HepG2 (cell line): Measurements from ENCODE around the gene LCLAT1. TPM values are rescaled to one million over a fixed set of nuclear protein-coding genes. Genes with fewer than 3 reads are reported as not detected.

Experiments
- ATAC-seq: fragments of 200-7000 bp; cut with Tn5 transposase; 3 replicates; pipeline ENCODE4 v1.9.1; 2020; ENCODE audit warnings: mild to moderate bottlenecking, moderate library complexity
- BruUV-seq: library from RNA; stranded (reverse); fragments of 400-500 nt; replicated peaks from 2 replicates; lab custom pipeline; 2021; lab: Mats Ljungman, UMichigan
- CTCF ChIA-PET: fragments of 300-600 bp; formaldehyde crosslinking; extraction: SDS; loops from one replicate; lab custom pipeline; 2021; ENCODE audit warnings: low total read pairs, inconsistent platforms, low intra/inter-chr PET ratio; lab: Yijun Ruan, JAX
- POLR2A ChIA-PET: fragments of 350-600 bp; sonication (Branson Sonifier 250); formaldehyde crosslinking; loops from one replicate; lab custom pipeline; 2020; ENCODE audit warnings: antibody characterized with exemption, inconsistent platforms; lab: Yijun Ruan, JAX
- DNase-seq: peaks from one replicate; pipeline ENCODE4 v3.0.0-alpha.2; 2015; ENCODE audit warnings: low spot score
- FAIRE-seq: peaks from 3 replicates; lab custom pipeline; 2011; peaks lifted over from hg19 to GRCh38; lab: Jason Lieb, UNC
- H2AFZ ChIP-seq: one replicate; pipeline ENCODE4 v1.6.1; 2011; ENCODE audit warnings: low read length, inconsistent platforms
- H3K27ac ChIP-seq: fragments of 300-600 bp; 3 replicates; pipeline ENCODE4 v1.8.0; 2011; ENCODE audit warnings: mixed run types, mild to moderate bottlenecking, mixed read lengths, low read length, inconsistent platforms; ENCODE audit not compliant: insufficient read depth; ENCODE audit errors: extremely low read length
- H3K27me3 ChIP-seq, 2 experiments: fragments of 200-600 bp in 1 of 2; 2 replicates in 1 of 2; 3 replicates in 1 of 2; pipeline versions ENCODE4 v1.6.0 to v1.8.0; 2011; ENCODE audit warnings: low read length in 2 of 2, mild to moderate bottlenecking in 2 of 2, moderate library complexity in 2 of 2, inconsistent platforms in 1 of 2; ENCODE audit not compliant: insufficient read depth in 2 of 2, control insufficient read depth in 1 of 2
- H3K36me3 ChIP-seq, 2 experiments: fragments of 200-600 bp in 1 of 2; replicated peaks in 1 of 2; 2 replicates in 1 of 2; 3 replicates in 1 of 2; pipeline versions ENCODE4 v1.5.1 to v1.8.0; 2011; ENCODE audit warnings: low read length in 2 of 2, inconsistent platforms in 1 of 2; ENCODE audit not compliant: insufficient read depth in 2 of 2, control insufficient read depth in 1 of 2
- H3K4me1 ChIP-seq: 2 replicates; pipeline ENCODE4 v1.5.1; 2012; ENCODE audit warnings: low read length, inconsistent platforms; ENCODE audit not compliant: insufficient read depth
- H3K4me2 ChIP-seq: 2 replicates; pipeline ENCODE4 v1.6.0; 2011; ENCODE audit warnings: low read depth, low read length, inconsistent platforms
- H3K4me3 ChIP-seq, 3 experiments: fragments of 200-600 bp in 1 of 3; sonication (generic), shearing (Covaris generic) in 1 of 3; replicated peaks in 1 of 3; 2 replicates each; pipeline ENCODE4 v1.5.1; 2011 to 2016; ENCODE audit warnings: low read length in 3 of 3, inconsistent platforms in 2 of 3, low read depth in 2 of 3, mild to moderate bottlenecking in 2 of 3, control low read depth in 1 of 3, mixed read lengths in 1 of 3; ENCODE audit not compliant: insufficient read depth in 1 of 3
- H3K79me2 ChIP-seq: one replicate; pipeline ENCODE4 v1.6.1; 2011; ENCODE audit warnings: low read length, inconsistent platforms; ENCODE audit not compliant: insufficient read depth
- H3K9ac ChIP-seq: 2 replicates; pipeline ENCODE4 v1.6.0; 2011; ENCODE audit warnings: mild to moderate bottlenecking, low read depth, low read length, inconsistent platforms; ENCODE audit not compliant: insufficient read depth
- H3K9me3 ChIP-seq: 2 replicates; pipeline ENCODE4 v1.5.1; 2012; ENCODE audit warnings: mild to moderate bottlenecking, low read length
- H4K20me1 ChIP-seq: 2 replicates; pipeline ENCODE4 v1.6.0; 2011; ENCODE audit warnings: inconsistent platforms, mild to moderate bottlenecking, low read length, moderate library complexity; ENCODE audit not compliant: insufficient read depth
- CEBPB ChIP-seq: IDR thresholded peaks from 2 replicates; pipeline ENCODE4 v1.6.1; 2011; ENCODE audit warnings: low read depth, low read length, improper control_type of control experiment, borderline replicate concordance
- FOXO1 ChIP-seq: sonication (generic); formaldehyde crosslinking; IDR thresholded peaks from 2 replicates; pipeline ENCODE4 v1.4.0; 2020; ENCODE audit warnings: missing genetic modification reagents
- FOXP1 ChIP-seq, 2 experiments: fragments of 450-650 bp in 1 of 2; IDR thresholded peaks; 2 replicates each; pipeline ENCODE4 v1.6.1; 2017 to 2018; ENCODE audit warnings: antibody characterized with exemption in 1 of 2
- MAX ChIP-seq: IDR thresholded peaks from 2 replicates; pipeline ENCODE4 v1.6.1; 2012; ENCODE audit warnings: inconsistent platforms
- SIN3A ChIP-seq: IDR thresholded peaks from 2 replicates; pipeline ENCODE4 v1.6.1; 2011; ENCODE audit warnings: low read depth, mild to moderate bottlenecking, control low read depth, low read length, borderline replicate concordance
- SP140L ChIP-seq: sonication (generic); formaldehyde crosslinking; IDR thresholded peaks from 2 replicates; pipeline ENCODE4 v1.4.0; 2020; ENCODE audit warnings: missing genetic modification reagents, borderline replicate concordance
- TCF7L2 ChIP-seq: IDR thresholded peaks from 2 replicates; pipeline ENCODE4 v1.6.1; 2011; ENCODE audit warnings: mild to moderate bottlenecking, low read depth, low read length, moderate library complexity
- TEAD3 ChIP-seq: optimal IDR thresholded peaks from 2 replicates; pipeline ENCODE3; 2016; ENCODE audit warnings: borderline replicate concordance
- ZNF264 ChIP-seq: sonication (generic); formaldehyde crosslinking; IDR thresholded peaks from 2 replicates; pipeline ENCODE4 v1.4.0; 2020; ENCODE audit warnings: missing genetic modification reagents
- ZNF644 ChIP-seq: IDR thresholded peaks from 2 replicates; pipeline ENCODE4 v1.6.1; 2016; ENCODE audit warnings: low read depth
- ZNF790 ChIP-seq: sonication (generic); formaldehyde crosslinking; IDR thresholded peaks from 2 replicates; pipeline ENCODE4 v1.8.0; 2022; ENCODE audit warnings: missing genetic modification reagents, mild to moderate bottlenecking, borderline replicate concordance
- WGBS: methylation state at CpG from one replicate; pipeline ENCODE4 v1.1.6; 2017; ENCODE audit warnings: low lambda C conversion rate; 5-methylcytosine and 5-hydroxymethylcytosine counted together
- in situ Hi-C: cut with HindIII; loops from 2 replicates; pipeline ENCODE4 v1.10.0; 2017; ENCODE audit warnings: low pct_unique_long_range_greater_than_20kb; ENCODE audit not compliant: extremely low pct_ligation_motif_present
- intact Hi-C: fragments of 100-400 bp; cut with micrococcal nuclease; formaldehyde crosslinking; loops from one replicate; pipeline ENCODE4 v1.10.0; 2022; ENCODE audit not compliant: unreplicated experiment
- polyA plus RNA-seq, 8 experiments: library from polyadenylated mRNA; depleted of rRNA in 3 of 8; stranded (reverse) in 7 of 8; unstranded in 1 of 8; fragments of >200 nt; fragmentation: Illumina TruSeq in 4 of 8; extraction: Trizol in 4 of 8; gene quantifications; 2 replicates each; pipeline versions ENCODE4 v1.2.1 to v1.2.3, GENCODE V29; 2011 to 2016; ENCODE audit warnings: low read depth in 4 of 8, missing spikeins in 1 of 8, mixed read lengths in 1 of 8; ENCODE audit not compliant: insufficient read depth in 1 of 8
- total RNA-seq, 5 experiments: library from RNA; depleted of rRNA; stranded (reverse); fragments of >200 nt; fragmentation: Illumina TruSeq; extraction: Trizol; gene quantifications; 2 replicates each; pipeline ENCODE4 v1.2.3, GENCODE V29; 2016; ENCODE audit warnings: low read depth in 1 of 5
- TF ChIP-seq, protein P1 (sequence below): IDR thresholded peaks from 2 replicates; pipeline ENCODE4 v1.4.0; 2020; ENCODE audit warnings: mild to moderate bottlenecking, missing genetic modification reagents
- TF ChIP-seq, protein P2 (sequence below): IDR thresholded peaks from 2 replicates; pipeline ENCODE4 v1.6.1; 2016; ENCODE audit warnings: low read depth, missing genetic modification reagents, missing compliant biosample characterization

The LCLAT1 gene
- total and polyA plus RNA-seq, 2 of the 13 experiments (the other 11 are each of a cell fraction or from before 2014, with no cell fraction given), result 18.0 to 28.0 TPM

- 0 out of 2 replicates have a peak, but pooled peaks have one; percentile 24 for TF ChIP-seq ZNF644
- TF ChIP-seq FOXO1, result peak; percentile 37; the same call in 1 of the 2 replicates
- TF ChIP-seq TCF7L2, result no peak
- TF ChIP-seq ZNF790 (CRISPR knock-in tag), result no peak
- TF ChIP-seq, protein P1, sequence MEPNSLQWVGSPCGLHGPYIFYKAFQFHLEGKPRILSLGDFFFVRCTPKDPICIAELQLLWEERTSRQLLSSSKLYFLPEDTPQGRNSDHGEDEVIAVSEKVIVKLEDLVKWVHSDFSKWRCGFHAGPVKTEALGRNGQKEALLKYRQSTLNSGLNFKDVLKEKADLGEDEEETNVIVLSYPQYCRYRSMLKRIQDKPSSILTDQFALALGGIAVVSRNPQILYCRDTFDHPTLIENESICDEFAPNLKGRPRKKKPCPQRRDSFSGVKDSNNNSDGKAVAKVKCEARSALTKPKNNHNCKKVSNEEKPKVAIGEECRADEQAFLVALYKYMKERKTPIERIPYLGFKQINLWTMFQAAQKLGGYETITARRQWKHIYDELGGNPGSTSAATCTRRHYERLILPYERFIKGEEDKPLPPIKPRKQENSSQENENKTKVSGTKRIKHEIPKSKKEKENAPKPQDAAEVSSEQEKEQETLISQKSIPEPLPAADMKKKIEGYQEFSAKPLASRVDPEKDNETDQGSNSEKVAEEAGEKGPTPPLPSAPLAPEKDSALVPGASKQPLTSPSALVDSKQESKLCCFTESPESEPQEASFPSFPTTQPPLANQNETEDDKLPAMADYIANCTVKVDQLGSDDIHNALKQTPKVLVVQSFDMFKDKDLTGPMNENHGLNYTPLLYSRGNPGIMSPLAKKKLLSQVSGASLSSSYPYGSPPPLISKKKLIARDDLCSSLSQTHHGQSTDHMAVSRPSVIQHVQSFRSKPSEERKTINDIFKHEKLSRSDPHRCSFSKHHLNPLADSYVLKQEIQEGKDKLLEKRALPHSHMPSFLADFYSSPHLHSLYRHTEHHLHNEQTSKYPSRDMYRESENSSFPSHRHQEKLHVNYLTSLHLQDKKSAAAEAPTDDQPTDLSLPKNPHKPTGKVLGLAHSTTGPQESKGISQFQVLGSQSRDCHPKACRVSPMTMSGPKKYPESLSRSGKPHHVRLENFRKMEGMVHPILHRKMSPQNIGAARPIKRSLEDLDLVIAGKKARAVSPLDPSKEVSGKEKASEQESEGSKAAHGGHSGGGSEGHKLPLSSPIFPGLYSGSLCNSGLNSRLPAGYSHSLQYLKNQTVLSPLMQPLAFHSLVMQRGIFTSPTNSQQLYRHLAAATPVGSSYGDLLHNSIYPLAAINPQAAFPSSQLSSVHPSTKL, result 0 out of 2 replicates have a peak, but pooled peaks have one; percentile 10
- TF ChIP-seq TEAD3 (CRISPR knock-in tag), result peak; percentile 20
- peak; percentile 82 for TF ChIP-seq CEBPB
- TF ChIP-seq SIN3A, result no peak
- no peak for TF ChIP-seq FOXP1 (IDR thresholded peaks at IDR 0.05)
- TF ChIP-seq FOXP1 (CRISPR knock-in tag; IDR thresholded peaks at IDR 0.05), result peak; percentile 51; the same call in 1 of the 2 replicates
- TF ChIP-seq MAX, result 0 out of 2 replicates have a peak, but pooled peaks have one; percentile 25
Measured at GRCh38 chr2:30417253-30417652, 29.8 kb upstream of the LCLAT1 start (continued).

- BruUV-seq, result no TSS peak
- no peak for TF ChIP-seq ZNF264
- no peak for TF ChIP-seq SP140L
- TF ChIP-seq, protein P2, sequence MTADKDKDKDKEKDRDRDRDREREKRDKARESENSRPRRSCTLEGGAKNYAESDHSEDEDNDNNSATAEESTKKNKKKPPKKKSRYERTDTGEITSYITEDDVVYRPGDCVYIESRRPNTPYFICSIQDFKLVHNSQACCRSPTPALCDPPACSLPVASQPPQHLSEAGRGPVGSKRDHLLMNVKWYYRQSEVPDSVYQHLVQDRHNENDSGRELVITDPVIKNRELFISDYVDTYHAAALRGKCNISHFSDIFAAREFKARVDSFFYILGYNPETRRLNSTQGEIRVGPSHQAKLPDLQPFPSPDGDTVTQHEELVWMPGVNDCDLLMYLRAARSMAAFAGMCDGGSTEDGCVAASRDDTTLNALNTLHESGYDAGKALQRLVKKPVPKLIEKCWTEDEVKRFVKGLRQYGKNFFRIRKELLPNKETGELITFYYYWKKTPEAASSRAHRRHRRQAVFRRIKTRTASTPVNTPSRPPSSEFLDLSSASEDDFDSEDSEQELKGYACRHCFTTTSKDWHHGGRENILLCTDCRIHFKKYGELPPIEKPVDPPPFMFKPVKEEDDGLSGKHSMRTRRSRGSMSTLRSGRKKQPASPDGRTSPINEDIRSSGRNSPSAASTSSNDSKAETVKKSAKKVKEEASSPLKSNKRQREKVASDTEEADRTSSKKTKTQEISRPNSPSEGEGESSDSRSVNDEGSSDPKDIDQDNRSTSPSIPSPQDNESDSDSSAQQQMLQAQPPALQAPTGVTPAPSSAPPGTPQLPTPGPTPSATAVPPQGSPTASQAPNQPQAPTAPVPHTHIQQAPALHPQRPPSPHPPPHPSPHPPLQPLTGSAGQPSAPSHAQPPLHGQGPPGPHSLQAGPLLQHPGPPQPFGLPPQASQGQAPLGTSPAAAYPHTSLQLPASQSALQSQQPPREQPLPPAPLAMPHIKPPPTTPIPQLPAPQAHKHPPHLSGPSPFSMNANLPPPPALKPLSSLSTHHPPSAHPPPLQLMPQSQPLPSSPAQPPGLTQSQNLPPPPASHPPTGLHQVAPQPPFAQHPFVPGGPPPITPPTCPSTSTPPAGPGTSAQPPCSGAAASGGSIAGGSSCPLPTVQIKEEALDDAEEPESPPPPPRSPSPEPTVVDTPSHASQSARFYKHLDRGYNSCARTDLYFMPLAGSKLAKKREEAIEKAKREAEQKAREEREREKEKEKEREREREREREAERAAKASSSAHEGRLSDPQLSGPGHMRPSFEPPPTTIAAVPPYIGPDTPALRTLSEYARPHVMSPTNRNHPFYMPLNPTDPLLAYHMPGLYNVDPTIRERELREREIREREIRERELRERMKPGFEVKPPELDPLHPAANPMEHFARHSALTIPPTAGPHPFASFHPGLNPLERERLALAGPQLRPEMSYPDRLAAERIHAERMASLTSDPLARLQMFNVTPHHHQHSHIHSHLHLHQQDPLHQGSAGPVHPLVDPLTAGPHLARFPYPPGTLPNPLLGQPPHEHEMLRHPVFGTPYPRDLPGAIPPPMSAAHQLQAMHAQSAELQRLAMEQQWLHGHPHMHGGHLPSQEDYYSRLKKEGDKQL, result no peak
- no peak for TF ChIP-seq TEAD3 (CRISPR knock-in tag)
Measured at GRCh38 chr2:30421026-30421603, 25.9 kb upstream of the LCLAT1 start.

More at GRCh38 chr2:30421026-30421603, 25.9 kb upstream of the LCLAT1 start:
- ATAC-seq (no peak), DNase-seq (no peak), FAIRE-seq (no peak)
- 36% methylated on average over 3 of the region's 3 CpGs for WGBS
- Histone ChIP-seq H3K4me3 (no peak overlapping the region), H3K4me1 (no peaks in the 10 kb centered on the region; the same call in 1 of the 2 replicates), H3K9me3 (no peaks in the 10 kb centered on the region), H3K4me2 (no peak overlapping the region), H3K27ac (no peak overlapping the region), H4K20me1 (no peaks in the 10 kb centered on the region), H3K79me2 (no peaks in the 10 kb centered on the region), H2AFZ (no peak overlapping the region), H3K9ac (no peak overlapping the region), H3K36me3 (no peaks in the 10 kb centered on the region), H3K27me3 (no peaks in the 10 kb centered on the region; a peak in 2 of 5 replicates)
- POLR2A ChIA-PET, result no interaction called here
- CTCF ChIA-PET, result no interaction called here
- intact Hi-C loops (no loop called here), in situ Hi-C loops (no loop called here)
